ENCODE results near the gene TBC1D22A.

The TBC1D22A gene

DNA sequence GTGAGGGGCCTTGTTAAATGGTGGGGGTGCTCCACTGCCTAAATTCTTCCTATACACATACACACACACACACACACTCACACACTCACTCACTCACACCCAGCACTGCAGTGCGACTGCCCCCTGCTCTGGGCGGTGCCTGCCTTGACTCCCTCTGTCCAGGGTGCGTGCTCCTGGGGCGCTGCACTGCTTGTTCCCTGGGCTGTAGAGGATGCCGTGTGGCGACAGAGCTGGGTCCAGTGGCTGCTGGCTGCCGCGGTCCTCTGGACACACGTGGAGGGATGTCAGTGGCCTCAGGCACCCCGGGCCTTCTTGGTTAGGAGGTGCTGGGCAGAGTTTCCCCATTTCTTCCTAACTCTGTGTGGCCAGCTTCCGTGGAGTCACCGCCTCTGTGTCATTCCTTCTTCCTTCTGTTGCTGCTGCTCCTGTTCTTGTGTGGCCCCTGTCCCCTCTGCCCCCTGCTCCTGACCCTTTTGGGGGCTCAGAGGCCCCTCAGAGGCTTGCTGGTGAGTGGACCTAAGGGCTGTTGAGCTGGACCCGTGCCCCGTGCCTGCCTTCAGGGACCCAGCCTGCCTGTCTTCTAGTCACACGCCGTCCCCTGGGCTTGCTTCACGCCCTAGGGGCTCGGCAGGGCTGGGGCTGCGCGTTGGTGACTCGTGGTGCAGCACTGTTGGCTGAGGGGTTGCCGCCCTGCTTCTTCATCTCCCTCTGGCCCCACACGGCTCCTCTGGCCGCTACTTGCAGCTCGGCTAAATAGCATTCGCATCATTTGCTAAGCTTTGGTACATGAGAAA lies 147.0 kb downstream of the TBC1D22A start:
- DNase-seq (ENCODE audit: low spot score), result no peak

GRCh38 chr22:46910624-46911023 lies 148.2 kb downstream of the TBC1D22A start:
- no peak for DNase-seq (ENCODE audit: low spot score)

DNA sequence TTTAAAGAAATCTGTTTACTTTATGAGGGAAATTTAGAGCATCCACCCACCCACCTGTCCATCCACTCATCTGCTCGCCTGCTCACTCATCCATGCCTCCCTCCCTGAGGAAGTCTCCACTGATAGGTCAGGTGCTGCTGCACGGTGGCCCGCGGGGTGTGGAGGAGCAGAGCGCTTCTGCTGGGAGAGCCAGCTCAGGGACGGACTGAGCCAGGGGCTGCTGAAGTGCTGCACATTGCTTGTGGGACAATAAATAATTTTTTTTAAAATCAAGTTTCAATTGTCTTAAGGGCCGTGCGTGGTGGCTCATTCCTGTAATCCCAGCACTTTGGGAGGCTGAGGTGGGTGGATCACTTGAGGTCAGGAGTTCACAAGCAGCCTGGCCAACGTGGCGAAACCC lies 148.9 kb downstream of the TBC1D22A start:
- no peak for DNase-seq (ENCODE audit: low spot score)

DNA sequence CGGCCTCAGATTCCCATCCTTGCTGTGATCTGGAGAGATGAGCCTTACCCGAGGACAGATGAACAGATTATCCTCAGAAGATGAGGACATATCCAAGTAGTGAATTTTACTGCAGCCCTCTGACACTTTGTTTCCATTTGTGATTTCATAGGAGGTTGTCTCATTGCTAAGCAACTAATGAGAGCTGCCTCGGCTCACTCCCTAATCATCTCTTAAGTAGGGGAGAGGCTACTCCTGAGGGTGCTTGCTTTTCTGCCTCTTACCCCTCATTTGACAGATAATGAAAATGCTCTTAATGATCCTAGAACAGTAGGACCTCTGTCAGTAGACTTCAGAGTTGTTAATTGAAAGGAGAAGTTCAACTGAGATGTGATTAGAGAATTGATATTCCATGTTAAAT lies 150.9 kb downstream of the TBC1D22A start:
- no peak for DNase-seq (ENCODE audit: low spot score)

- DNase-seq (ENCODE audit: low spot score), result no peak
These were observed 152.0 kb downstream of the TBC1D22A start for GRCh38 chr22:46914481-46914880.

DNA sequence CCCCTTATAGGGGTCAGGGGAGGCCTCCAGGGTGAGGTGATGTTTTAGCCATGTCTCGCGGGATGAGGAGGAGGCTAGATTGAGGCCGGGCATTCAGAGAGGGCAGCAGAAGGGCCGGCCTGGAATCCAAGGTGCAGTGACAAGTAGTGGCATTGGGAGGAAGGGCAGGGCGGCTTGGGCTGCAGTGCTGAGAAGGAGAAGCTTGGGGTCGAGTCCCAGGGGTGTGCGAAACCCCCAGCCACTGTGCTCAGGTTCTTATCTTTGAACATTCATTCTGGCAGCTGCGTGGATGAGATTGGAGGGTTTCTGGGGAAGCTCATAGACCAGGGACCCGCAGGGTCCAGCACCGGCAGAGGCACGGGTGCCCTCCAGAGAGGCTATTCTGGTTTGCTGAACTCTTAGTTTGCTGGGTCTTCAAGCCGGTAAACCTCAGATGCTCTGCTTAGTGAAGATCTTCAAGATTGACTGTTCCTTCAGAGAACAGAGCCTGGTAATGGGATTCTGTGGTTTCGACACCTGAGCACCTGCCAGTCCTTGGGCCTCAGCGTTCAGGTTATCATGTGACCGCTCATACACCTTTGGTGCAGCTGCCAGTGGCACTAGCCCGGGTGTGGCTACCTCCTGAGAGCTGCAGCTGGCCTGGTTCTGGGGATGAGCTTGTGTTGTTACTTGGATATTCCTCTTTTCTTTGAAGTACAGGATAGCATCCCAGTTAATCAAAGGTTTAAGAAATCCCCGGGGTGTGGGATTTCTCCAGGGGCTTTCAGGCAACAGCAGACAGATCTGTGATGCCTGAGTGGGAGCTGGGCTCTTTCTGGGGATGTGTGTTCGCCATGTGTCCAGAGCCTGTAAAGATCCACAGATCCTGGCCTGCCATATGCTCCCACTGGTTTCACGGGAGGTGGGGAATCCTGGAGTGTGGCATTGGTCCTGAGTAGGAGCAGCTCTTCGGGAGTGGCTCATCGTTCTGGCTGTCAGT lies 152.8 kb downstream of the TBC1D22A start:
- no peak for DNase-seq (ENCODE audit: low spot score)

DNA sequence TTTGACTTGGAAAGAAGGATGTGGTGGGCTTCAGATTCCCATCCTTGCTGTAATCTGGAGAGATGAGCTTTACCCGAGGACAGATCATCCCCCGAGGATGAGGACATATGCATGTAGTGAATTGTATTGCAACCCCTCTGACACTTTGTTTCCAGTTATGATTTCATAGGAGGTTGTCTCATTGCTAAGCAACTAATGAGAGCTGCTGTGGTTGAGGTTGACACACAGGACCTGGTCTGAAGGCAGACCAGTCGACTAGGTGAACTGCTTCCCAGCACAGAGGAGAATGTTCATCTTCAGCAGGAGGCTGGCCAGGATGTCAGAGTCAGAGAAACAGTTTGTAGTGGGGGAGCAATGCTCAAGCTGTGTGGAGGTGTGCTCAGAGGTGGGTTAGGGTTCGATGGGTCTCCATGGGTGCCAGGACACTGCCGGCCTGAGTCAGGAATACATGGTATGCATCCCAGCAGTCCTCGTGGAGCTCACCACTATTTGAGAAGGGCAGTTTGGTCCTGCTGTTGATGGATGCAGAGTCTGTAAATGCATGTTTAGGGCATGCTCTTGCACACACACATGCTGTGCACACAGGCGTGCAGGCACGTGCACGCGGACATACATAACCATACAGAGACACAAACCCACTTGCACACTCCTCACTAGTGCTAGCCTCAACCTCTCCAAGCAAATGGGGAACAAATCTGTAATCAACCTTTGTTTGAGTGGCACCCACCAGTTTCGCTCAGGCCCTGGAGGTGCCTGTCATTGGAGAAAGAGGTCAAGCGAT lies 153.7 kb downstream of the TBC1D22A start:
- DNase-seq (ENCODE audit: low spot score), result no peak

DNA sequence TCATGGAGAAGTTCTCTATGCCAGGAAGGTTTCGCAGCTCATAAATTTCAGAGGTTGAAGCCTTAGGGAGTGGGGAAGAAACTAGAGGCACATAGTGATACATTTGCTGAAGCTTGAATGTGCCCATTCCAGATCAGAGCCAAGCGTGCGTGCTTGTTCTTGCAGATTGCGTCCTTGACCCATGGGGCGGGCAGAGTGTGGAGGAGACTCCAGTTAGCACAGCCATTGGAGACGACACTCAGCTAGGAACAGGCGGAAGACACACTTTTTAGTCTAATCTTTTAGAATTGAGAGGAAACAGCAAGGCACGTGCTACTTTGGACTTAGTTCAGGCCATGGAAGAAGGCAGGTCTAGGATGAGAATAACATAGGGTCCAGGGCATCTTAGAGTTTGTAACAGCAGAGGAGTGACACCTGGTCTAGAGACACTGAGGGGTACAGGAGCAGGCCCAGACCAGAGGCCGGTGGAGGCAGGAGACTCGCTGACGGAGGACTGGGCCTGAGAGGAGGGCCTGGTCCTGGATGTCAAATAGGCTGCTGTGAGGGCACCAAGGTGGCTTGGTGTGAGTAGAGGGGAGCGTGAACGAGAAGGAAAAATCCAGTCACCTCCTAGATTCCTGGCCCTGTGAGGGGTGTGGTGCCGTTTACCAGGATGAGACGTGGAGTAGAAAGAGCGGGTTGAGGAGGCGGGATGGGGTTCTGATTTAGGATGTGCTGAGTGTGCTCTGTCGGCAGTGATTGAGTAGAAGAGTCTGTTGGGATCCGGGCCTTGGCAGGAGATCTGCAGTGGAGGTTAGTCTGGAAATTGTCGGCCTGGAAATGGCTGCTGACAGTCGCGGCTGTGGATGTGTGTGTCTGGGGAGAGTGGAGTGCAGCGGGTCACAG lies 154.7 kb downstream of the TBC1D22A start:
- no peak for DNase-seq (ENCODE audit: low spot score)

DNA sequence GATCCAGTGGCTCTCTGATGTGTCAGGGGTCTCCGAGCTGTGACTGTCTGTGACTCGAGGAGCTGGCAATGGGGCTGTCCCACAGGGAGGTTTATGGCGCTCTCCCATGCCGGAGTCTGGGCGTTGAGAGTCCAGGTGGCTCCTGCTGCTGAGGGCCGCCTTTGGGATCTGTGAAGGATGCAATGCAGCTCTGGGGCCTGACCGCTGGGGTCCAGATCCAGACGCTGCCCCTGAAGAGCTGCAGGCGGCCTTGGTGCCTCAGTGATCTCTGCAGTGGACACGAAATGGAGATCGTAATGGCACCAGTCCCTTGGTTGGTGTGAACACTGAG lies 155.3 kb downstream of the TBC1D22A start:
- DNase-seq (ENCODE audit: low spot score), result no peak

GRCh38 chr22:46918197-46918596 lies 155.7 kb downstream of the TBC1D22A start:
- DNase-seq (ENCODE audit: low spot score), result no peak

DNA sequence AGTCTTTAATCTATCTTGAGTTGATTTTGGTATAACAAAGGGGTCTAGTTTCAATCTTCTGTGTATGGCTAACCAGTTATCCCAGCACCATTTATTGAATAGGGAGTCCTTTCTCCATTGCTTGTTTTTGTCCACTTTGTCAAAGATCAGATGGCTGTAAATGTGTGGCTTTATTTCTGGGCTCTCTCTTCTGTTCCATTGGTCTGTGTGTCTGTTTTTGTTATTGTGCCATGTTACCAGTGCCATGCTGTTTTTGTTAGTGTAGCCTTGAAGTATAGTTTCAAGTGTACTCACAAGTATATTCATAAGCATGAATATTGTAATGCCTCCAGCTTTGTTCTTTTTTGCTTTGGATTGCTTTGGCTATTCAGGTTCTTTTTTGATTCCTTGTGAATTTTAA lies 159.6 kb downstream of the TBC1D22A start:
- DNase-seq (ENCODE audit: low spot score), result no peak

GRCh38 chr22:46923394-46923793 lies 160.9 kb downstream of the TBC1D22A start:
- no peak for DNase-seq (ENCODE audit: low spot score)

DNA sequence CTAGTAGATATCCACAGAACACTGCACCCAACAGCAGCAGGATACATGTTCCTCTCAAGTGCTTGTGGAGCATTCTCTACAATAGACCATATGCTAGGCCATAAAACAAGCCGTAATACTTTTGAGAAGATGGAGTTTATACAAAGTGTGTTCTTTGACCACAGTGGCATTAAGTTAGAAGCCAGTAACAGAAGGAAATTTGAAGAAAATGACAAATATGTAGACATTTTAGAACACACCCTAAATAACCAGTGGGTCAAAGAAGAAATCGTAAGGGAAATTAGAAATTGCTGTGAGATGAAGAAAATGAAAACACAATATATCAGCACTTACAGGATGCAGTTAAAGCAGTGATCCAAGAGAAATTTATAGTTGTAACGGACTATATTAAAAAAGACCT lies 163.4 kb downstream of the TBC1D22A start:
- DNase-seq (ENCODE audit: low spot score), result no peak

DNA sequence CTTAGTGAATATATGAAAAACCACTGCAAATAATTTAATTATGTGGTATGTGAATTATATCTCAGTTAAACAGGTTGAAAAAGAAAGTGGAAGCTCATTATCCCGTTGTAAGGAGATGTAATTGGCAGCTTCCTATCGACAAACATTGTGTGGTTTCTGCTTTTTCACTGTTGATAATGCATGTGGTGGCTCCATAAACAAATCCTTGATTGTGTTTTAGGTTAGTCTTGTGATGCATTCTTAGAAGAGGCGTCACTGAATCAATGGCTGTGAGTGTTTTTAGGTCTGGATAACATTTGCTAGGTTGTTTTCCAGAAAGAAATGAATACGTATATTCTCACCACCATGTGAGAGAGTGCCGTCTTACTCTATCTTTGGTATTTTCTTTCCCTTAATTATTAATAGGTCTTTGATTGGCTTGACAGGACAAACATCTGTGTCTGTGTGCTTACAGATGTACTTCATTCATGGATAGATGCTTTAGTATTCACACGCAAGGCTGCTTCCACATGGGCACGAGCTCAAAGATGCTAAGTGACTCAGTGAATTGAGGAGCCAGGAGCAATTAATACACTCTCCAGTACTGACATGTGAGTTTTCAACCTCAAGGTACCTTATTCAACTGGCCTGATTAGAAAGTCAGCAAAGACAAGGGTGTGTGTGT lies 166.7 kb downstream of the TBC1D22A start:
- no peak for DNase-seq (ENCODE audit: low spot score)

DNA sequence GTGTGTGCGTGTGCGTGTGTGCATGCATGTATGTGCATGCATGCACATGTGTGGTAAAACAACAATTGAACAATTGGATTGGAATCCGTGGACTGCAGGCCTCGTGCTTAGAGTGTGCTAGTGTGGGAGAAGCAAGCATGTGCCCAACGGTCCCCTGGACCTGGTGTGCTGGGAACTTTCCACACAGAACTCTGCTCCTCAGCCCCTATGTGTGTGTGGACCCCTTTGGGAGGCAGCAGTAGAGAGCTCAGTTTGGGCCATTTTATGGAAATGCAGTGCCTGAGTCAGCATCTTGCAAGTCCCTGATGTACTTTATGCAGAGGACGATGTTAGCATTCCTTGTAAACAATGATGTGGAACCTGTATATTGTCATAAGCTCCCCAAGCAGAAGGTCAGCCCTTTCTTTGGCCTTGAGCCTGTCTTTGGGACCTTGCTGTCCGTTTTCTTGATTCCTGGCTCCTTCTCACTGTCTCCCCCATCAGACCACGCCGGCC lies 167.3 kb downstream of the TBC1D22A start:
- DNase-seq (ENCODE audit: low spot score), result no peak

GRCh38 chr22:46931414-46931813 lies 169.0 kb downstream of the TBC1D22A start:
- no peak for DNase-seq (ENCODE audit: low spot score)

DNA sequence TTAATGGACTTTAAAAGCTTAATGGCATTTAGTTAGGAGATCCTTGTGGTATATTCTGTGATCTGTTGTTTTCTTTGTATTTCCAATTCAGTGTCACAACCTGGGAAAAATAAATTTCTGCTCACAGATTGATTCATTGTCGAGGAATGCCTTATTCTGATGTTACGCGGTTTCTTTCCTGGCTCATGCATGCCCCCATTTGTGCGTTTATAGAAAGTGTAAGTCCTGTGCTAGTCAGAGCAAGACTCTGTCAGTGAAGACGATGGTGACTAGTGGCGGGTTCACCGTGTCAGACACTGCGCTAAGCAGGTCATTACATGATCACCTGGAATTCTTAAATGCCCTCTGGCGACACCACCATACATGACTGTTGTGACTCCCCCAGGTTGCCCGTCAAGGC lies 169.4 kb downstream of the TBC1D22A start:
- DNase-seq (ENCODE audit: low spot score), result no peak

DNA sequence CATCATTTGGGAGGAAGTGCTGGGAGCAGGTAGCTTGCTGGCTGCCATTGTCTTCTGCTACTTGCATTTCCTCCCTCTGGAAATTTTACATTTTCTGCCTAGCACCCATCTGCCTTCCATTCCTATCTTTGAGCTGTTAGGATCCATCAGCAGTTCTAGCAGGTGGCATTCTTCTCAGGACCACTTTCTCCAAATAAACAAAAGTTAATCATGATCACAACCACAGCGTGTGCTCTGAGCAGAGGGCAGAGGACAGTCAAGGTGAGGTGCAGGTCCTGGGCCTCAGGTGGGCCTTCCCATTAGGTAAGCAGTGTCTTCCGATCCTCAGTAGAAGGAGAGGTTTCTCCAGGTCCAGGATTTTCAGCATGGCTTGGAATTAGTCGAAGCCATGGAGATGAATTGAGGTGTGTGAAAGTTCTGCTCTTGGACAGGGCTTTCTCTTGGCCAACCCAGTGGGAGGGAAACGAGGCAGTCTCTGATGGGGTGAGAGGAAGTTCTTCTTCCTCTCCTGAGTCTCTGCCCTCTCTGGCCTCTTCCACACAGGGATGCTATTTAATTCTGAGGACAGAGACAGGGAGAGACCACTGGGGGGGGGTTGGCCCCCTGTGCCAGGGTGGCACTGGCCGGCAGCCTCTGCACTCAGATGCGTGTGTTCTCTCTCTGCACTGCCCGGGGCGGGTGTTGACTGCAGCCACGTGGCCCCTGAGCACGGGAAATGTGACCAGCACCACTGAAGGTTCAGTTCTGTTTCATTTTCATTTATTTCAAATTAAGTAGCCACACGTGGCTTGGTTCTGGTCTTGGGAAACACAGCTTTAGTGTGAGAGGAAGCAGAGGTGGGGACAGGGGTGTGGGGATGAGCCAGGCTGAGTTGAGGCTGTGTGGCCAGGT lies 170.8 kb downstream of the TBC1D22A start:
- DNase-seq (ENCODE audit: low spot score), result no peak

DNA sequence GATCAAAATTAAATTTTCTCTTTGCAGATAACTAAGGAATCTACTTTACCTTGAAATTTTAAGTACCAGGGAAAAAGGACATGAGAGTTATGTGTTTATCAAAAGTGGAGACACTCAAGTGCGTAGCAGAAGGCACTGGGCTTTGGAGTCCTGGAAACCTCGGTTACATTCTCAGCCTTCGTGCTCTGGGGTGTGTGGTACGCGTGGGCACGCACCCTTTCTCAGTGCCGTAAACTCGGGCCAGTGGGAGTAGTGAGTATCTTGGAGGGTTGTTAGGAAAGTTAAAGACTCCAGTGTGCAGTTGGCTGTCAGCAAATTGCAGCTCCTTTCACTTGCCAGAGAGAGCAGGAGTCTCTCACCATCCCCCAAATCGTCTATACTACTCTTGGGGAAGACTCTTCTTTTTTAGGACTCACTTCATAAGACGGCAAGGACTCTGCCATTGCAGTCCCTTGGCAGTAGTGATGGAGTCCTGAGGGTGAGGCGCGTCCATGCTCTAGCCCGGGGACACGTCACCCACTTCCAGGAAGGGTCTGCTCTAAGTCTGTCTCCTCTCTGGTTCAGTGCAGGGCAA lies 171.8 kb downstream of the TBC1D22A start:
- DNase-seq (ENCODE audit: low spot score), result no peak

Data from CD4-positive, alpha-beta T cell treated with Interleukin-2 at 100 ng/mL for 4 hours (primary cell).